Neural progenitor cell (in vitro differentiated cells): ENCODE data around the gene RERE. TPM values are rescaled to one million over a fixed set of nuclear protein-coding genes. Genes with fewer than 3 reads are reported as not detected.
A peak's percentile ranks its signal among the peaks of the same experiment; 100 is the strongest.

Experiments
- DNase-seq: peaks from one replicate; pipeline ENCODE4 v3.0.0-alpha.2; 2016; ENCODE audit warnings: low spot score
- H2AFZ ChIP-seq: fragments of 200-600 bp; sonication (generic); replicated peaks from 2 replicates; pipeline ENCODE4 v1.6.1; 2016; ENCODE audit warnings: antibody characterized with exemption
- H3F3A ChIP-seq: fragments of 200-600 bp; sonication (generic); 2 replicates; pipeline ENCODE4 v1.6.1; 2016; ENCODE audit warnings: antibody characterized with exemption, low read depth
- H3K27ac ChIP-seq: fragments of 200-600 bp; sonication (generic); 2 replicates; pipeline ENCODE4 v1.5.1; 2016; ENCODE audit warnings: mild to moderate bottlenecking
- H3K27me3 ChIP-seq: fragments of 200-600 bp; sonication (generic); 2 replicates; pipeline ENCODE4 v1.6.1; 2016; ENCODE audit warnings: mild to moderate bottlenecking, moderate library complexity
- H3K36me3 ChIP-seq: fragments of 200-600 bp; sonication (generic); 2 replicates; pipeline ENCODE4 v1.5.1; 2016
- H3K4me1 ChIP-seq: fragments of 200-600 bp; sonication (generic); 2 replicates; pipeline ENCODE4 v1.6.1; 2016; ENCODE audit warnings: mixed run types
- H3K4me2 ChIP-seq: fragments of 200-600 bp; sonication (generic); 2 replicates; pipeline ENCODE4 v1.6.1; 2016
- H3K4me3 ChIP-seq: fragments of 200-600 bp; sonication (generic); 2 replicates; pipeline ENCODE4 v1.5.1; 2016
- H3K79me2 ChIP-seq: fragments of 200-600 bp; sonication (generic); 2 replicates; pipeline ENCODE4 v1.6.1; 2016; ENCODE audit warnings: low read depth
- H3K9ac ChIP-seq: fragments of 200-600 bp; sonication (generic); 2 replicates; pipeline ENCODE4 v1.6.1; 2016
- H3K9me3 ChIP-seq: fragments of 200-600 bp; sonication (generic); 2 replicates; pipeline ENCODE4 v1.5.1; 2016; ENCODE audit warnings: low read depth
- H4K20me1 ChIP-seq: fragments of 200-600 bp; sonication (generic); 2 replicates; pipeline ENCODE4 v1.6.1; 2016; ENCODE audit warnings: low read depth
- H3K27ac Mint-ChIP-seq: 3 replicates; pipeline ENCODE4 v1.8.0; 2021; ENCODE audit warnings: mixed read lengths
- H3K27me3 Mint-ChIP-seq: 2 replicates; pipeline ENCODE4 v1.8.0; 2022; ENCODE audit warnings: low read depth, mild to moderate bottlenecking, inconsistent platforms, moderate library complexity, mixed read lengths; ENCODE audit not compliant: insufficient read depth
- H3K36me3 Mint-ChIP-seq: 3 replicates; pipeline ENCODE4 v1.8.0; 2021; ENCODE audit warnings: mixed read lengths
- H3K4me1 Mint-ChIP-seq: 3 replicates; pipeline ENCODE4 v1.8.0; 2021; ENCODE audit warnings: mixed read lengths
- H3K4me3 Mint-ChIP-seq: 3 replicates; pipeline ENCODE4 v1.8.0; 2021; ENCODE audit warnings: mild to moderate bottlenecking, moderate library complexity, mixed read lengths
- H3K9me3 Mint-ChIP-seq: 3 replicates; pipeline ENCODE4 v1.8.0; 2020; ENCODE audit warnings: mixed read lengths
- EZH2 ChIP-seq: fragments of 200-600 bp; sonication (generic); IDR thresholded peaks from 2 replicates; pipeline ENCODE4 v1.6.1; 2017; ENCODE audit warnings: antibody characterized with exemption, mild to moderate bottlenecking, moderate library complexity
- EZH2phosphoT487 ChIP-seq: fragments of 200-600 bp; sonication (generic); IDR thresholded peaks from 2 replicates; pipeline ENCODE4 v1.6.1; 2017; ENCODE audit warnings: antibody characterized with exemption
- total RNA-seq: library from RNA; depleted of rRNA; stranded (reverse); fragments of >200 nt; gene quantifications from 2 replicates; pipeline ENCODE4 v1.2.3, GENCODE V29; 2015; ENCODE audit warnings: low replicate concordance
- TF ChIP-seq, protein P1 (sequence below): fragments of 200-600 bp; sonication (generic); IDR thresholded peaks from 2 replicates; pipeline ENCODE4 v1.5.1; 2017; ENCODE audit warnings: antibody characterized with exemption, mild to moderate bottlenecking

The RERE gene
- total RNA-seq, 1 donor from 2014 or later = 29.8 TPM

- TF ChIP-seq, protein P1, sequence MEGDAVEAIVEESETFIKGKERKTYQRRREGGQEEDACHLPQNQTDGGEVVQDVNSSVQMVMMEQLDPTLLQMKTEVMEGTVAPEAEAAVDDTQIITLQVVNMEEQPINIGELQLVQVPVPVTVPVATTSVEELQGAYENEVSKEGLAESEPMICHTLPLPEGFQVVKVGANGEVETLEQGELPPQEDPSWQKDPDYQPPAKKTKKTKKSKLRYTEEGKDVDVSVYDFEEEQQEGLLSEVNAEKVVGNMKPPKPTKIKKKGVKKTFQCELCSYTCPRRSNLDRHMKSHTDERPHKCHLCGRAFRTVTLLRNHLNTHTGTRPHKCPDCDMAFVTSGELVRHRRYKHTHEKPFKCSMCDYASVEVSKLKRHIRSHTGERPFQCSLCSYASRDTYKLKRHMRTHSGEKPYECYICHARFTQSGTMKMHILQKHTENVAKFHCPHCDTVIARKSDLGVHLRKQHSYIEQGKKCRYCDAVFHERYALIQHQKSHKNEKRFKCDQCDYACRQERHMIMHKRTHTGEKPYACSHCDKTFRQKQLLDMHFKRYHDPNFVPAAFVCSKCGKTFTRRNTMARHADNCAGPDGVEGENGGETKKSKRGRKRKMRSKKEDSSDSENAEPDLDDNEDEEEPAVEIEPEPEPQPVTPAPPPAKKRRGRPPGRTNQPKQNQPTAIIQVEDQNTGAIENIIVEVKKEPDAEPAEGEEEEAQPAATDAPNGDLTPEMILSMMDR = no peak
- TF ChIP-seq EZH2 = no peak
- Histone ChIP-seq H2AFZ (no peak overlapping the region), H3K9ac (no peak overlapping the region), H3K27ac (peak overlapping the region; percentile 54), H3K9me3 (no peaks in the 10 kb centered on the region), H3F3A (peaks cover 33% of the 10 kb centered on the region), H3K4me2 (no peak overlapping the region), H3K4me3 (no peak overlapping the region), H3K79me2 (no peaks in the 10 kb centered on the region), H3K4me1 (no peaks in the 10 kb centered on the region), H3K36me3 (no peaks in the 10 kb centered on the region), H3K27me3 (no peaks in the 10 kb centered on the region), H4K20me1 (peaks cover 28% of the 10 kb centered on the region)
- Mint-ChIP-seq H3K36me3 (peaks cover 40% of the 10 kb centered on the region), H3K27ac (no peak overlapping the region), H3K4me3 (no peak overlapping the region), H3K9me3 (no peaks in the 10 kb centered on the region), H3K27me3 (peaks cover 19% of the 10 kb centered on the region), H3K4me1 (peaks cover 14% of the 10 kb centered on the region)
- DNase-seq = no peak
These were observed 463.4 kb downstream of the RERE start for GRCh38 chr1:8354038-8354437.

DNA sequence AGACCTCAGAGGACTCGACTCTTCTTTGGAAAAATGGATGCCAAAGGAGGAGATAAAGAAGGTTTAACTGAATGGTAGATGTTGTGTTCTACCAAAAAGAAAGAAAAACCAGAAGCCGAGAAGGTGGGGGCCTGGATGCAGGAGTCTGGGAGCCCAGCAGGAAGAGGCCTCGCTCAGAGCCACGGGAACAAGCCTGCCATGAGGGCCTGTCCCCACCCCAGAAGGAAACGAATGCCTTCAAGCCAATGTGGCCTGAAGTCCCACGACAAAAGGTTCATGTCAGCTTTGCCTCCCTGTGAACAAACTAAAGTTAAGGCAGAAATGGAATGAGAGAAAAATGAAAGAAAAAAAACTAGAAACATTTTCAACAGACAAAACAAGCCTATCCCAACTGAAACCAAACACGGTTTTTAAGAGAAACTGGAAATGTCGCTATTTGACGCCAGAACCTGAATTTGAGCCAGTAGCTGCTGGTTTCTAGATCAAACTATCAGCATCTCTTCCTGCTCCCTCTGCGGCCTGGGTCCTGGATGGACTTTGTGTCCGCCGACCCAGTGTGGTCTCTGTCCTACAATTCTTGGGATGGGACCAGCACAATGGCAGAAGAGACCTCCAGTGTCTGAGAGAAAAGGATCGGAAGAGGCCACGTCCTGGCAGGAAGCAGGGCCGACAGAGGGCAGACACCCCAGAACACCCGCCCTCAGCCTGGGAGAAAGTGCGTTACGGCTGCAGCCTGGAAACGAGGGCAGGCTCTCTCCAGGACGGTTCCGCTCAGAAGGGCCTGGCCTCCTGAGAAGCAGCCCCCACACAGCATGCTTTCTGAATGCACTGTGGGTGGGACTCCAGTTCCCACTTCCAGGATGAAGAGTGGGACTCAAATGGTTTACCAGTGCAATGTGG is 464.3 kb downstream of the RERE start:
- peak overlapping the region; percentile 70 for H3K27ac ChIP-seq
- no peaks in the 10 kb centered on the region for H3K9me3 Mint-ChIP-seq

DNA sequence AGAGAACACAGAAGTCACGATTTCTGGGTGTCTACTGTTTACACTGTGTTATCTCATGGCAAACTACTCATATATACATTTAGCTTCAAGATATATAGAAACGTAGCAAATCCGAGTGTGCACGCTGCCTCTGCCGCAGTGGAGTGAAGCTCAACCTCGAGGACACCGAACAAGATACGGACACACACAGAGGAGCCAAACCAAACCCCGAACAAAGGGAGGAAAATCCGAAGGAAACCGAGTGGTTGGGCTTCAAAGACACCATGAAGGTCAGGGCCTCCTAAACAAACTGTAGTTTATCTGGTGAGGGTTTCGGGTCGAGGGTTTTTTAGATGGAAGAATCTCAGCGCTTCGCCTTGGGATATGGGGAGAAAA is 465.0 kb downstream of the RERE start:
- peaks cover 28% of the 10 kb centered on the region for H4K20me1 ChIP-seq
- no peaks in the 10 kb centered on the region for H3K36me3 ChIP-seq
- DNase-seq = no peak
- no peaks in the 10 kb centered on the region for H3K79me2 ChIP-seq
- H3K9me3 ChIP-seq = no peaks in the 10 kb centered on the region
- peaks cover 28% of the 10 kb centered on the region for H3K4me1 Mint-ChIP-seq
- peaks cover 33% of the 10 kb centered on the region for H3K36me3 Mint-ChIP-seq
- no peak overlapping the region for H3K4me2 ChIP-seq
- no peak overlapping the region for H3K4me3 ChIP-seq
- peaks cover 24% of the 10 kb centered on the region for H3K27me3 Mint-ChIP-seq
- H3K27me3 ChIP-seq = no peaks in the 10 kb centered on the region
- H3K27ac Mint-ChIP-seq = peak overlapping the region; percentile 85
- peak overlapping the region; percentile 70 for H3K27ac ChIP-seq
- H3K4me3 Mint-ChIP-seq = no peak overlapping the region
- H3K4me1 ChIP-seq = no peaks in the 10 kb centered on the region
- no peak overlapping the region for H3K9ac ChIP-seq
- TF ChIP-seq EZH2 = no peak
- no peak overlapping the region for H2AFZ ChIP-seq
- H3K9me3 Mint-ChIP-seq = no peaks in the 10 kb centered on the region
- H3F3A ChIP-seq = peaks cover 33% of the 10 kb centered on the region

More for the DNA sequence above, 464.3 kb downstream of the RERE start:
- Histone ChIP-seq H3K9ac (no peak overlapping the region), H3K27me3 (no peaks in the 10 kb centered on the region), H3K36me3 (no peaks in the 10 kb centered on the region), H3K9me3 (no peaks in the 10 kb centered on the region), H3K79me2 (no peaks in the 10 kb centered on the region), H3K4me3 (no peak overlapping the region), H3K4me2 (no peak overlapping the region), H3F3A (peaks cover 33% of the 10 kb centered on the region), H4K20me1 (peaks cover 28% of the 10 kb centered on the region), H3K4me1 (no peaks in the 10 kb centered on the region), H2AFZ (no peak overlapping the region)
- Mint-ChIP-seq H3K27ac (peak overlapping the region; percentile 4), H3K4me1 (peaks cover 22% of the 10 kb centered on the region), H3K27me3 (peaks cover 24% of the 10 kb centered on the region), H3K4me3 (no peak overlapping the region), H3K36me3 (peaks cover 38% of the 10 kb centered on the region)
- TF ChIP-seq, protein P1 = no peak
- TF ChIP-seq EZH2phosphoT487 = no peak
- no peak for TF ChIP-seq EZH2
- DNase-seq = no peak
